Kidney epithelial cell (primary cell): ENCODE data around the gene CCL21. TPM values are rescaled to one million over a fixed set of nuclear protein-coding genes. Genes with fewer than 3 reads are reported as not detected.
A peak's percentile ranks its signal among the peaks of the same experiment; 100 is the strongest.

Source experiments
- DNase-seq: peaks from one replicate; pipeline ENCODE4 v3.0.0-alpha.2; 2010; ENCODE audit warnings: low read depth
- H3K27me3 ChIP-seq: 2 replicates; pipeline ENCODE4 v1.6.0; 2011; ENCODE audit warnings: low read length; ENCODE audit not compliant: control insufficient read depth, insufficient read depth
- H3K36me3 ChIP-seq: 2 replicates; pipeline ENCODE4 v1.5.1; 2011; ENCODE audit warnings: low read length; ENCODE audit not compliant: control insufficient read depth, insufficient read depth
- H3K4me3 ChIP-seq: 2 replicates; pipeline ENCODE4 v1.5.1; 2011; ENCODE audit warnings: low read depth, mild to moderate bottlenecking, control low read depth, low read length
- total RNA-seq: library from RNA; depleted of rRNA; stranded (reverse); fragments of >200 nt; gene quantifications from 2 replicates; pipeline ENCODE4 v1.2.3, GENCODE V29; 2015
- TF ChIP-seq, protein P1 (sequence below): IDR thresholded peaks from 2 replicates; pipeline ENCODE4 v1.5.1; 2011; ENCODE audit warnings: mild to moderate bottlenecking, moderate library complexity, low read length, control low read depth, inconsistent platforms; ENCODE audit not compliant: insufficient read depth, poor library complexity, severe bottlenecking

The CCL21 gene
- total RNA-seq, 1 donor from 2014 or later, result not detected

DNA sequence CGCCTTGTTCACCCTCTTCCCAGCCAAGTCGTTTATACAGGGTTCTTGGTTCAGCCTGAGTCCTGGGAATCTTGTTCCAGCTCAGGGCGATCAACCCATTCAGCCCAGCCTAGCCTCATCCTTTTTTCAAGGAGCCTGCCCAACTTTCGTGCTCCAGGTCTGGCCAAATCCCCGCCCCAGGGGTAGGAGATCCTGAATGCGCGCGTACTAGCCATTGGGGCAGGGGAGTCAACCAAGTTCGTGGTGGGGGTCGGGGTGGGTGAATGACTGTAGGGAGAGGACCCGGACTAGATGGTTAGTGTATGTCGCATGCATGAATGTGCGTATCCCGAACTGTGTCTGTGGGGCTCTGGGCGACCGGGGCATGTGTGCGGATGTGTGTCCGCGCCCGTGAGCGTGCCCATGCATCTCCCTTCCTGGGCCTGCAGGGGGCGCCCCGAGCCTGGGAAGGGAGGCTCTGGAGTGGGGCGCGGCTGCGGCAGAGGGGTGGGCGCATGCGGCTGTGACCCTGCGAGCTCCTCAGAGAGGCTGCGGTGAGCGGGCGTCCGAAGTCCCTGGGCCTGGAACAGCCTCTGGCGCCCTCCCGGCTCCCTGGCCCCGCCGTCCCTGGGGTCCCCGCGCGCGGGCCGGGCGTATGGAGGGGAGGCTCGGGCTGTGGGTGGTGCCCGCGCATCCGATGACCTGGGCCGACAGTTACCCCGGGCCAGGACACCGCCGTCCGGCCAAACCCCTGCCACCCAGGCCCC lies 8.7 kb downstream of the CCL21 start:
- TF ChIP-seq, protein P1, sequence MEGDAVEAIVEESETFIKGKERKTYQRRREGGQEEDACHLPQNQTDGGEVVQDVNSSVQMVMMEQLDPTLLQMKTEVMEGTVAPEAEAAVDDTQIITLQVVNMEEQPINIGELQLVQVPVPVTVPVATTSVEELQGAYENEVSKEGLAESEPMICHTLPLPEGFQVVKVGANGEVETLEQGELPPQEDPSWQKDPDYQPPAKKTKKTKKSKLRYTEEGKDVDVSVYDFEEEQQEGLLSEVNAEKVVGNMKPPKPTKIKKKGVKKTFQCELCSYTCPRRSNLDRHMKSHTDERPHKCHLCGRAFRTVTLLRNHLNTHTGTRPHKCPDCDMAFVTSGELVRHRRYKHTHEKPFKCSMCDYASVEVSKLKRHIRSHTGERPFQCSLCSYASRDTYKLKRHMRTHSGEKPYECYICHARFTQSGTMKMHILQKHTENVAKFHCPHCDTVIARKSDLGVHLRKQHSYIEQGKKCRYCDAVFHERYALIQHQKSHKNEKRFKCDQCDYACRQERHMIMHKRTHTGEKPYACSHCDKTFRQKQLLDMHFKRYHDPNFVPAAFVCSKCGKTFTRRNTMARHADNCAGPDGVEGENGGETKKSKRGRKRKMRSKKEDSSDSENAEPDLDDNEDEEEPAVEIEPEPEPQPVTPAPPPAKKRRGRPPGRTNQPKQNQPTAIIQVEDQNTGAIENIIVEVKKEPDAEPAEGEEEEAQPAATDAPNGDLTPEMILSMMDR, result peak; percentile 90
- no peak for DNase-seq

DNA sequence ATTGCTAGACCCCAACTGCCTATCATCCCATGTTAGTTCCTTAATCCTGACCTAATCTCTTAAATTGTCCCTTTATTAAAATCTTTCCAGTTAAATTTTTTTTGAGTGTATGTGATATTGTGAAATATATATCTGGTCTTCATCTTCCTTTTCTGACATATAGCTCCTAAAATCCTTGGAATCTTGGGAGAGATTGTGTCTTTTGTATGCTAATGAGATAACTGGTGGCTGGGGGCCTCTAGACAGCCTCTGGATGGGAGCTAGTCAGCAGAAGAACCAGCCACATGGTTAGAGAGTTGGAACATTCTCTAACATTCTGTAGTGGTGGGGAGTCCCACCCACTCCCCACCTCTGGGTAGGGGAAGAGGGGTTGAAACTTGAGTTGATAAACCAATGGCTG lies 15.1 kb downstream of the CCL21 start:
- H3K27me3 ChIP-seq, result peaks cover 5% of the 10 kb centered on the region
- H3K36me3 ChIP-seq, result no peaks in the 10 kb centered on the region
- TF ChIP-seq, protein P1, result no peak
- H3K4me3 ChIP-seq, result no peak overlapping the region
- DNase-seq, result no peak

More for the DNA sequence above, 8.7 kb downstream of the CCL21 start:
- peaks cover 9% of the 10 kb centered on the region for H3K27me3 ChIP-seq
- H3K4me3 ChIP-seq, result peak overlapping the region; percentile 49
- no peaks in the 10 kb centered on the region for H3K36me3 ChIP-seq

DNA sequence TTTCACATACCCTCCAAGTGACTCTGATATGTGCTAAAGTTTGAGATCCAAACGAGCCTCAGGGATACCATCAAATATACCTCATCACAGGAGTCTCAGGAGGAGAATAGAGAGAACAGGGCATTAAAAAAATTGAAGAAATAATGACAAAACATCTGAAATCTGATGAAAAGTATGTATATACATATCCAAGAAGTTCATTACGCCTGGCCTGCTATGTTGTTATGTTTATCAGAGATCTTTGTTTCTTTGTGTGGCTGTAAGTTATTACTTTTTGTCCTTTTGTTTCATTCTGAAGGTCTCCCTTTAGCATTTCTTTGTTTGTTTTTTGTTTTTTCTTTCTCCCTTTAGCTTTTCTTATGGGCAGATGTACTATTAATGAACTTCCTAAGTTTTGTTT lies 16.4 kb downstream of the CCL21 start:
- DNase-seq, result no peak
- TF ChIP-seq, protein P1, result no peak
- H3K36me3 ChIP-seq, result no peaks in the 10 kb centered on the region
- H3K4me3 ChIP-seq, result no peak overlapping the region
- peaks cover 10% of the 10 kb centered on the region for H3K27me3 ChIP-seq

DNA sequence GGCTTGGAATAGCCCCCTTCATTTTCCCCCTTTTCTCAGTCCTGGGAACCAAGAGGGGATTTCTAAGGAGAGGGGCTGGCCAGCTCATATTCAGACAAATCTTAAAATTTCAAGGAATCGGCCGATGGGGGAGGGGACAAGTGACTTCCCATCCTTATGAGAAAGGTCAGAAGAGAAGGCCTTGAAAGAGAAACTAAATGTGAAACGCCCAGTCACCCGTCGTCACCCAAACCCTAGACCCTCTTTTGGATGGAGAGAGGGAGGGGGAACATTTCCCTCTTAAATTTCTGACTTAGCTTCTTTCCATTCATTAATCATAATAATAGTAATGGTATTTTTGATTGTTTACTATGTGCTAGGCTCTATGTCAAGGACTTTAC lies 18.0 kb downstream of the CCL21 start:
- peaks cover 10% of the 10 kb centered on the region for H3K27me3 ChIP-seq
- TF ChIP-seq, protein P1, result no peak
- no peak for DNase-seq
- H3K36me3 ChIP-seq, result no peaks in the 10 kb centered on the region
- no peak overlapping the region for H3K4me3 ChIP-seq

DNA sequence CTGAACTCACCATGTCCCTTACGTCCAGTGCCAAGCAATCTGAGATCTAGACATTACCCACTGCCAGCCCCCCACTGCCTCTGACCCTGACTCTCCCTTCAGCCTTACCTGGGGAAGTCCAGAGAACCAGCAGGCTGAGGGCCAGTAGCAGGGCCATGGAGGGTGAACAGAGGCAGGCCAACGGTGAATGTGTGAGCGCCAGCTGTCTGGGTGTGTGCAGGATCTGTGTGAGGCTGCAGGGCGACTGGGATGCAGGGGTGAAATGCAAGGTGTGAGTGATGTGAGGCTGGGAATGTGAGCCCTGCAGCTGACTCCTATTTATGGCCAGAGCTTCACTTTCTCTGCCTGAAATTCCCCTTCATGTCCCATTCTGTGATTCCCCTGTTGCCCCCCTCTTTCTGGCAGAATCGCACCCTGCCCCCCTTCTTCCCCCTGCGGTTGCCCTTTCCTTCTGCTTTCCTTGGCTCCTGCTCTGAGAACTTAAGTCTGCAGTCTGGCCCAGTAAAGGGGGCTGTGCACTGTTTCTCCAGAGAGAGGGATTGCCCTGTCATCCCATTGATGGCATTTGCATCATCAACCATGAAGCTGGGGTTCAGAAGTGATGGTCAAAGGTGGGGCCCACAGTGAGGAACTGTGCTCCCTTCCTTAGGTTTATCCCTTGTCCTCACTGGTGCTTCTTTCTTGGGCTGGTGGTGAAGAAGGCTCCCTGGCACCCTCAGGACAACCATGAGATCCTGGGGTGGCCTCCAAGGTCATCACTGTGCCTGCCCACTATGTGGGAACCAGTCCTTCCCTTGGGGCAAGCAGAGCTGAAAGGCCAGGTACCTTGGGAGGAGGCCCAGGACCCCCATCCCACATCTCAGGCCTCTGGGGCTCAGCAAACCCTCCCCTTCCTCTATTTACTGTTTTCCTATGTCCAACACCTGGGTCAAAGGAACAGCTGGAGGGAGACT lies 18.7 kb downstream of the CCL21 start, which contains the start of gene CCL19:
CCL19 (minus strand) TSS at position 294 of the 953 bp plus-strand sequence; CDS start at position 157, 137 bp downstream.
- TF ChIP-seq, protein P1, result no peak
- H3K27me3 ChIP-seq, result peaks cover 10% of the 10 kb centered on the region
- no peak for DNase-seq
- no peak within 1 kb of the TSS for H3K4me3 ChIP-seq
- no peaks in the 10 kb centered on the region for H3K36me3 ChIP-seq
